SH-SY5Y (cell line): ENCODE measurements around the gene EDNRA.

Source experiments
- GATA2 ChIP-seq: IDR thresholded peaks from 2 replicates; pipeline ENCODE4 v1.6.1; 2011; ENCODE audit warnings: mild to moderate bottlenecking, low read depth, low read length
- GATA3 ChIP-seq: IDR thresholded peaks from 2 replicates; pipeline ENCODE4 v1.6.1; 2011; ENCODE audit warnings: low read depth, mild to moderate bottlenecking, low read length, moderate library complexity

DNA sequence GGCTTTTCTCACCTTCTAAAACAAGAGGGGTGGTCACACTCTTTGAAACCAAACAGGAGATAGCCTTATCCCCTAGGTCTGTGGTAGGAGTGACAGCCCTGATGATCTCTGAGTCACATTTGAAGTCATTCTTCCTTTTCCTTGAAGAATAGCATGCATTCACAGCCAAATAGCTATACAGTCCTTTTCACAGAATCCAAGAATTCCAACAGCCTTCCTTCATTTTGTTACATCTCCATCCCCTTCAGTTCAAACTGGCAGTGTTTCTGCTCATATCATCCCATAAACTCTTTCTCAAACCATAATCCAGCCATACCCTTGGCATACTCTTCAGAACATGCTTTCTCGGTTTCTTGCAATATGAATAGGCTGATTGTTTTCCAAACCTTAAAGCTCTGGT lies 103.0 kb downstream of the EDNRA start:
- TF ChIP-seq GATA2 (no peak), GATA3 (no peak)
